GM18870 (cell line): Measurements from ENCODE around the gene WASF3.
"Not testable (repeated sequence)": the region's sequence is repeated elsewhere in the genome, so short reads cannot be mapped to it uniquely, and the experiment has no call there.

Experiments
- ATAC-seq: cut with Tn5 transposase; IDR thresholded peaks from one replicate; pipeline ENCODE4 v1.9.1; 2021; ENCODE audit warnings: moderate library complexity; ENCODE audit not compliant: unreplicated experiment

WASF3 gene

DNA sequence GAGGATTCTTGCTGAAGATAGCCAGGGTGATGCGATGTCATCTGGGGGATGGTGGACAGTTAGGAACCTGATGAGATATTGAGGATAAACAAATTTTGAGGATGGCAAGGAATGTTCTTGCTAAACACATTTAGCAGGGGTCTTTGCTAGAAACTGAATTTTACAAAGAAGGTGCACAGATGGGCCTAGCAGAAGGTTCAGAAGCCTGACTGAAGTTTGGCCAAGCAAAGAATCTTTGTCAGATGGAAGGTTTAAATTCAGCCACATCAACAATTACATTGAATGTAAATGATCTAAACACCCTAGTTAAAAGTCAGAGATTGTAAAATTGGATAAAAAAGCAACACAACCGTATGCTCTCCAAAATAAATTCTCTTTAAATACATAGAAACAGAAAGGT, 68.8 kb downstream of the WASF3 start:
- no peak for ATAC-seq

DNA sequence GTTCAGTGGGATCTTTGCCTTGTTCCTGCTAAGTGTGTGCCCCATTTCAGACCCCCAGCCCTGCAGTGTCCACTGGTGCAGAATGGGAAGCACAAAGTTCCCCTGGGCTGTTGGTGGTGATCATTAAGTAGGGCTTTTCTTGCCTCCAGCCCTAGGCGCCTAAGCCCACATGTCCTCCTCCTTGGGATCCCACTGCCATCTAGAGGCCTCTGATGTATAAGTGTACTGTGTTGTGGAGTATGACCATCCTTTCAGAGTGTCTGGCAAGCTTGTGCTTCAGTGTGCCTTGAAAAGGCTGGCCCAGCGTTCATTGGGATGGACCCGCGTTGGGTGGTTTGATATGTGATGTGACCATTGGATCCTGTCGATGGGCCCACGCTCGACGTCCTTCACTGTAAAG, 71.2 kb downstream of the WASF3 start:
- no peak for ATAC-seq

DNA sequence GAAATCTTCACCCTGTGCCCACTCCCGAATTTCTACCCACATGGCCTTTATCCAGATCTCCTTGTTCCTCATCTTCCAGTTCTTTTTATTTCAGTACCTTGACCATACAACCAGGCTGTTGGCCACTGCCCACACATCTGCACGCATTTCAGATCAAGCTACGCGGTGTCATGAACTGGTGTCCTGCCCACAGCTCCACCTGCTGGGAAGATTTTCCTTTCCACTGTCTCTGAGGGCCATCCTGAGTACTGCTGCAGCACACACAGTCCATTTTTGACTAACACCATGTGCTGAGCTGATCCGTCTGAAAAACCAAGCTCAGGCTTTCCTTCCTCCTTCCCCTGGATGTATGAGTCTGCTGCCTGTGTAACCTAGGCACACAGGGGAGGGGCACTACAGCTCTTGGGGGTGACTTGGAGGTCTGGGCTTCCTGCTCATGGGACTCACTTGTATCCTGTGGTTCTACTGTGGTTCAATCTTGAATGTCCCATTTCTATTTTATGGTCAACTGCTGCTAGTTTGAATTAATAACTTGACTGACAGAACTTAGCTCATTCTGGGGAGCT, 71.9 kb downstream of the WASF3 start:
- no peak for ATAC-seq

DNA sequence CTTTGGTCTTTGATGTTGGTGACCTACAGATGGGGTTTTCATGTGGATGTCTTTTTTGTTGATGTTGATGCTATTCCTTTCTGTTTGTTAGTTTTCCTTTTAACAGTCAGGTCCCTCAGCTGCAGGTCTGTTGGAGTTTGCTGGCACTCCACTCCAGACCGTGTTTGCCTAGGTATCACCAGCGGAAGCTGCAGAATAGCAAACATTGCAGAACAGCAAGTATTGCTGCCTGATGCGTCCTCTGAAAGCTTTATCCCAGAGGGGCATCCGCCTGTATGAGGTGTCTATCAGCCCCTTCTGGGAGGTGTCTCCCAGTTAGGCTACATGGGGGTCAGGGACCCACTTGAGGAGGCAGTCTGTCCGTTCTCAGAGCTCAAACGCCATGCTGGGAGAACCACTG, 78.2 kb downstream of the WASF3 start:
- not testable (repeated sequence) for ATAC-seq

DNA sequence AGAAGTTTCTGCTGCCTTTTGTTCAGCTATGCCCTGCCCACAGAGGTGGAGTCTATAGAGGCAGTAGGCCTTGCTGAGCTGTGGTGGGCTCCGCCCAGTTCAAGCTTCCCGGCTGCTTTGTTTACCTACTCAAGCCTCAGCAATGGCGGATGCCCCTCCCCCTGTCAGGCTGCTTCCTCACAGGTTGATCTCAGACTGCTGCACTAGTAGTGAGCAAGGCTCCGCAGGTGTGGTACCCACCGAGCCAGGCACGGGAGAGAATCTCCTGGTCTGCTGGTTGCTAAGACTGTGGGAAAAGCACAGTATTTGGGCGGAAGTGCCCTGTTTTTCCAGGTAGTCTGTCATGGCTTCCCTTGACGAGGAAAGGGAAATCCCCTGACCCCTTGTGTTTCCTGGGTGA, 78.6 kb downstream of the WASF3 start:
- not testable (repeated sequence) for ATAC-seq

DNA sequence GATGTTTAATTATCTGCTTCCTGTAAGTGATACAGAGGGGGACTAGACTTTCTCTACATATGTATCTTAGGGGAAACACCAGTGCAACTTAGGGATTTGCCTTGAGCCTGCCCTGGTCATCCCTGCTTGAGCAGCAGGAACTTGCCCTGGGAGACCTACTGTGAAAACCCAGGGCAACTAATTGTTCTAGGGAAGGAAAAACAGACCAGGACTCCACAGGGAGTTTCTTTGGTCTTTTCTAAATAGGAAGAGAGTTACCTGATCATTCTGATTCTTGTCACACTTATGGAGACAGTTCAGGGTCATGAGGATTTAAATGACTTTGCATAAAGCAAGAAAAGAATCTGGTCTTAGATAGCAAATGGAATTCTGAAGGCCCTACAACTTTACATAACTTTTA, 89.1 kb downstream of the WASF3 start:
- no peak for ATAC-seq

DNA sequence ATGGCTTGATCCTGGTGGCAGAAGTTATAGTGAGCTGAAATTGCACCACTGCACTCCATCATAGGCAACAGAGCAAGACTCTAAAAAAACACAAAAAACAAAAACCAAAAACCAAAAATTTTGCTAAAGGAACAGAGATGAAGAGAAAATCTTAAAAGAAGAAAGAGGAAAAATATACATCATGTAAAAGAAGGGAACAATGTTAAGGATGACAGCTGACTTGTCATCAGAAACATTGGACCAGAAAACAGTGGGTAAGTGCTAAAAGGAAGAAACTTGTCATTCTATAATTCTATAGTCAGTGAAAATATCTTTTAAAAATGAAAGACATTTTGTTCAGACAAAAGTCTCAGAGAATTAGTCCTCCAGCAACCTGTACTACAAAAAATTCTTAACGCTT, 93.8 kb downstream of the WASF3 start:
- no peak for ATAC-seq

DNA sequence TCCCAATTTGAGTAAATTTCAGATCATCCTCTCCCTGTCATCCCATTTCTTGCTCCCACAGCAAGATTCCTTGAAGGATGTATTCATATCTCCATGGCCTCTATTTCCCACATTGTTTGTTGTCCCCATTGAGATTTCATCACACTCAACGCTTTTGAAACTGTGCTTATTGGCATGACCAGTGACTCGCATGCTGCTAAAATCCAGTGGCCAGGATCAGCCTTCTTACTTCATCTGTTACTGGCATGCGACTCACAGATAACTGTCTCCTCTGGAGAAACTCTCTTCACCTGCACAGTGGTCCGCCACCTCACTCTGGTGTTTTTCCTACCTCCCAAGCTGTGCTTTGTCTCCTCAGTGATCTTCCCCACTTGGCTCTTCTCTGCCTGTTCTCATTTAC, 95.8 kb downstream of the WASF3 start:
- no peak for ATAC-seq

DNA sequence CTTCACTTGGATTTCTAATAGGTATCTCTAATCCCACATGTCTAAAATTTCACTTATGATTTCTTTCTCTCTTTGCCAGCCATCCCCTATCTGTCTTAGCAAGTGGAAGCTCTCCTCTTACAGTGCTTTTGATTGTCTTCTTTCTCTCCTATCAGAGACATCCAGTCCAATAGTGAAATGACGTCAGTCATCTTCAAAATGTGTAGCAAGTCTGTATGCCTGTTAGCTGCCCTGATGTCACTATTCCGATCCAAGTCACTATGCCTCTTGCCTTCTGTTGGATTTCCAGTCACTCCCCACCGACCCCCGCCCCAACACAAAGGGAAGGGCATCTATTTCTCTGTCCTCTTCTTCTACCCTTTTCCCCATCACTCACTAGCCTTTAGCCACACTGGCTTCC, 96.4 kb downstream of the WASF3 start:
- no peak for ATAC-seq

DNA sequence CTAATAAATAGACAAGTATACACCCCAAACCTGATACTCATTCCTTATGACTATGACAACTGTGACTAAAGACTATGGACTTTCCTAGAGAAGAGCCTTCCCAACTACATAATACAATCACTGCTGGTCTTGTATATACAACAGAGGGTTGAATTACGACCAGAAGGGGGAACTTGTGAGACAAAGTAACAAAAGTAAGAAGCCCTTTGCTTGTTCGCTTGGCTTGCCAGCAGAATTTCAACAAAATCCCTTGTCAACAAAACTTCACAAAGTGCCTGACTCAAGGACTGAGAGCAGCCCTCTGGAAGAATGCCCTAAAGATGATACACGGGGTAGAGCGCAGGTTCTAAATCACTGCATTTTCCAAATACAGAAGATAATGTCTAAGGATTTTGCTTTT, 99.4 kb downstream of the WASF3 start:
- no peak for ATAC-seq

DNA sequence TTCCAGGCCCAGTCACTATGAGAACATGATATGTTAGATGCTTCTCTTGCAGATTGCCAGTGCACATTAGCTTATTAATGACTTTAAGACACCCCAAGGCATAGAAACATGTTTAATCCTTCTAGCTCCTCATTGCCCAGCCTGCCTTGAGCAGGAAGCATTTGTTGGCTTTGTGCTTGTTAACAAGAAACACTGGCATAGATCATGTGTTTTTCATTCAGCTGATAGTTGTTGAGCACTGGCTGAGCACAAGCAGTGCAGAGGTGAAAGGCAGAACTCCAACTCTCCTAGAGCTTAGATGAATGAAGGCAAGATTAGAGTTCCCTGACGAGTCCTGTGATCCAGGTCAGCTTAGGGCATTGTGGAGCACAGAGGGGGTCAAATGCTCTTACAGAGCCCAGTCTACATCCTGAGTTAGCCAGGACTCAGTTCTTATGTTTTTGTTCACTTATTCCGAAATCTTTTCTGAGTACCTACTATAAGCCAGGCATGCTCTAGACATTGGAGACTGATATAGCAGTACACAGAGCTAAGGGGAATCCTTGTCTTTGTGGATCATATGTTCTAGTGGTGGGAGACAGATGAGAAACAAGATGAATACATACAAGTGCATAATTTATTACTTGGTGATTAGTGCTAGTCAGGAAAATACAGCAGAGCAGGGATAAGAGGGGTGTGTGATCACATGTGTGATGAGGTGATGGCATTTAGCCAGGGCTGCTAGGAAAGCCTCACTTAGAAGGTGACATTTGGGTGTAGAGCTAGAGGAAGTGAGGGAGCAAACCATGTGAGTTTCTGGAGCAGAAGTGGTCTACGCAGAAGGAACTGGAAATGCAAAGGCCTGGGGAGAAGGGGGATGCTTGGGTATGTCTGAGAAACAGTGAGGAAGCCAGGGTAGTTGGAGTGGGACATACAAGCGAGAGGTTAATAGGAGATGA, 101.2 kb downstream of the WASF3 start:
- no peak for ATAC-seq

DNA sequence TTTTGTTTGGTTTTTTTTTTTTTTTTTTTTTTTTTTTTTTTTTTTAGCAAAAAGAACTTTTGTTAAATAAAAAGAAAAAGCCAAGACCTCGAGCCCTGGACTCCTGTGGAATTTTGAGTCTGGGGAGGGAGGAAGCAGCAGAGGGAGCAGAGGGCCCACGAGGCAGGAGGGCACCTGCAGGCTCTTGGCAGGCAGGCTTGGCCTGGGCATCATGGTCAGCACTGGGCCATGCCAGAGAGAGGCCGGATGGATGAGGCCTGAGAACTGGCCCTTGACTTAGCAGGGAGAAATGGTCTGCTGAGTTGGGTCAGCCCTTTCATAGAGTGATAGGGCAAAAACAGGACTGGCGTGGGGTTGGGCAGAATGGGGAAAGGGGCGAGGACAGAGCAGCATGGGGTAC, 102.7 kb downstream of the WASF3 start:
- no peak for ATAC-seq

DNA sequence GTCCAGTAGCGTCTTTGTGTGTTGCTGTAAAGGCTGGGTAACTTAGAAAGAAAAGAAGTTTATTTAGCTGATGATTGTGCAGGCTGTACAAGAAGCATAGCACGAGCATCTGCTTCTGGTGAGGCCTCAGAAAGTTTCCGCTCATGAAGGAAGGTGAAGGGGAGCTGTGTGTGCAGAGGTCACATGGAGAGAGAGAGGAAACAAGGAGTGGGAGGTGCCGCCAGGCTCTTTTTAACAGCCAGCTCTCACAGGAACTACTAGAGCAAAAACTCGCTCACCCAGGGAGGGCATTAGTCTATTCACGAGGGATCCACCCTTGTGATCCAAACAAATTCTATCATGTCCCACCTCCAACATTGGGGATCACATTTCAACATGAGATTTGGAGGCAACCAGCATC, 103.3 kb downstream of the WASF3 start:
- ATAC-seq = no peak

DNA sequence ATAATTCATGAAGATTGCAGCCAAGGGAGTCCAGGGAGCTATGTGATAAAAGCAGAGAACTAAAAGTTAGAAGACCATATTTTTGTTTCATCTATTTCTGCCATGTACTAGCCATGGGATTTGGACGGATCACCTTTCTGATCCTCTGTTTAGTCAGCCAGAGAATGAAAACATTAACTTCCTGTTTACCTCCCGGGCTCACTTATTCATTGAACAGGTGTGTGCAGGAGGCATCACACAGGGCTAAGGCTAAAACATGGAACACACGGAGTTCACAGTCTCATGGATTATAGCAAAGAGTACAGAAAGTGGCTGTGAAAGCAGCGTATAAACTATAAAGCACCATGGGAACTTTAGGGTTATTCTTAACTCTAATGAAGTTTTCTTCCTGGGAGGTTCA, 106.3 kb downstream of the WASF3 start:
- no peak for ATAC-seq

DNA sequence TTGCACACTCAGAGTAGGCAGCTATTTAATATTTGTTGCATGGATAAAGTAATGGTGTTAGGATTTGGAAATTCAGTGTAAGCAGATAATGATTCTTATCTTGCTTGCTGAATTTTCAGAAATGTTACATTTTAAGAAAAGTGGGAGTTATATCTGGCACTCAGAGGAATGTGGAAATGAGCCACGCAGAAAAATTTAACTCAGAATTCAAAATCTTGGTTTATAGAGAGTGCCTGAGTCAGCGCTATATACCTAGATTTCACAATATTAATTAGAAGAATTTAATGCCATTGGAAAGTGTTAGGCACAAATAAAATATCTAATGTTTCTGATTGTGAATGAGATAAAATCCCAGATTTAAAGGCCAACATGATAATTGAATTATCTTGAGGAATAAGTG, 106.8 kb downstream of the WASF3 start:
- no peak for ATAC-seq

DNA sequence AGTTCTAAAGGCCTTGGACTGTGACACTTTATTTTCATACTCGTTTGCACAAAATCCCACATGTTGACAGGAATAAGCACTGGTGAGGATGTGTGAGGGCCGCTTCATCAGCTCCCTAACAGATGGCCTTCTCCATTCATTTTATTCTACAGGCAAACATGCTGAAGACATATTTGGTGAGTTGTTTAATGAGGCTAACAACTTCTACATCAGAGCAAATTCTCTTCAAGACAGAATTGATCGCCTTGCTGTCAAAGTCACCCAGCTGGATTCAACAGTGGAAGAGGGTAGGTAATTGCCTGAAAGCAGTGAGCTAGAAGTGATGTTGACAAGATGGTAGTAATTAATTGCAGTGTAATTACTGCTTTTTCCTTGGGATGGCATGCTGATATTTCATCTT, 107.4 kb downstream of the WASF3 start:
- ATAC-seq = no peak

DNA sequence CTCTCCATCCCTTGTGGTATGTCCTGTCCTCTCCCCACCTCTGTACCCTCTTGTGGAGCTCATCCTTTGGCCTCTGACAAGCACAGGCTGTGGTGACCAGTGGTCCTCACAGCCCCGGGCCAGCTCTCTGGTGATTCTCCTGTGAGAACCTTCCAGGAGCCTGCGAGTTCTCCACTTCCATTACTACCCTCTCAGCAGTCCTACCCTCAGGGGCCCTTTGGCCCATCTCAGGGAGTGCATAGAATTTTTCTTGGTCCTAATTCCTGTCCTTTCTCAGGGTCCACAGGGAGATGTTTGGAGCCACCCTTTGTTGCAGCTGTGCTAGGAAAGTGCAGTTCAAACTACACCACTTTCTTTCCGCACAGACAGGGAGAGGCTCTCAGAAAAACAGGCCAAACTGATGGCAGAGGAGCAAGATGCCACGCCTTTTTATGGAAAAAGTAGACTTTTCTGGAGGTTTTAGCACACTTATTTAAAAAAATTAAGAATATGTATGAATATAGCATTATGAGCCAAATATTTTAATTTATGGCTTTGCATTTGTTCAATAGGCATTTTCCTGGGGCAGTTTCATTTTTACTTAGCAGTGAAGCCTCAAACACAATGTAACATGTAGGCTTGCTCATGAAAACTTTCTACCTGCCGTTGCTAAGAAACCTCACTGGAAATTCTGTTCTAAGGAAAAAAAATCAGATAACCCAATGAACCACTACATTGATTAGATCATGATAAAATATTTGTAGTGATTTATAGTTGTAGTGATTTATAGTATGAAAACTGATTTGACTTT, 111.1 kb downstream of the WASF3 start:
- ATAC-seq = no peak

DNA sequence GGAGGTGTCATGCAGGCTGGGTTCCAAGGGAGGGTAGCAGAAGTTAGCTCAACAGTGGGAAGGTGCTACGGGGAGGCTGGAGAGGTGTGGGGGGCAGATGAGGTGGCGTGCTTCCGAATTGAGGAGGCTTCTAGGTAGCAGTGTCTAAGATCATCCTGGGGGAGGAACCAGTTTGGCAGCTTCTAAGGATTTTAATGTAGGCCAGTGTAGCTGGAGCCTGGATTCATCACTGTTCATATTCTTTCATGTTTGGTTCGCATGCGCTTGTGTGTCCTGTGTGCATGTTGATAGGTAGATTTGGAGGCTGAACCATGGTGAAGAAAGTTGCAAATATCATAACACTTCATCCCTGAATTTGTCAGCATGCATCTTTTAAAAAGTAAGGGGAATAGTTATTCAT, 116.4 kb downstream of the WASF3 start:
- no peak for ATAC-seq

DNA sequence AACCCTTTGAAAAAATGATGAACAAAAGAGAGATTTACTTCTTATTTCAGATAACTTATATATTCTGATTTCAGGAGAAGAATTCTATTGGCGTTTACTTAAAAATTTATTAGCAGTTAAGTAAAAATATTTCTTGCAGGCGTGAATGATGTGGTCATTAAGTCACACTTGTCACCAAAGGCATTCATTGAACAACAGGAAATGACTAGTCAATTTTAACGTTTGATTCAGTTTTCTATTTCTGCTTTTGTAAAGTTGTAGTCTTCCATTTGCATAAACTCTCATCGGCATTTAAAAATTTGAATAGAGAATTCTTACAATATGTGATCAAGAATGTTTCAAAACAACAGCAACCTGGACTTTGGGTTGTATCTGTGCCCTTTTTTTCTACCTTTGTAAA, 119.7 kb downstream of the WASF3 start:
- no peak for ATAC-seq

DNA sequence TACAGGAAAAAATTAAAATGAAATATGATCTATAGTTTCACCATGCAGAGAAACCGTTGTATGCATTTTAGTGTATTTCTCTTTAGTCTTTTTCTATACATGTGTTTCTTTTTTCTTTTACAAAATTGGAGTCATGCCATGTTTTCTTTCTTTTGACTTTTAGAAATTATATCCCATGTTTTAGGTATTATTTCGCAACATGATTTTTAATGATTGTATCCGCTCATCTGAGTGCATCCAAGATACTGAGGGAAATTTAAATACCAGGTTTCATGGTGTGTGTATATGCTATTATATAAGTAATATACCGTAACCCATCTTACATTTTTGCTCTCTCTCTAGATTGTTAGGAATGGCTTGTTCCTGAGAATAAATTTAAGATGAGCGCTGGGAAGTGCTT, 120.8 kb downstream of the WASF3 start:
- ATAC-seq = no peak

DNA sequence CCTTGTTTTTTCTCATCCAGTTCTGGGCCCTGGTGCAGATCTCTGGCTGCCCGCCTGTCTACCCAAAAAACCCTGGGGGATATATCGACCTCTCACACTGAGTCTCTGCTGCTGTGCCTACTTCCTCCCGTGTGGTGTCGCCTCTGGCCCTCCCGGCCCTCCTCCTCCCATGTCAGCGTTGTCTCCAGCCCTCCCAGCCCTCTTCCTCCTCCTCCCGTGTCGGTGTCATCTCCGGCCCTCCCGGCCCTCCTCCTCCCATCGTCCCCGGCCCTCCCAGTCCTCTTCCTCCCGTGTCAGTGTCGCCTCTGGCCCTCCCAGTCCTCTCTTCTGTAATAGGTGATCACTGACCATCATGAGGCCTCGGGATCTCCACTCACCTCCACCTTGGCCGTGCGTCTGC, 121.3 kb downstream of the WASF3 start:
- no peak for ATAC-seq
